BJ (cell line): ENCODE results near the gene MRPL12. TPM values are rescaled to one million over a fixed set of nuclear protein-coding genes. Genes with fewer than 3 reads are reported as not detected.

Experiments
- CTCF ChIA-PET: fragments of 350-600 bp; formaldehyde crosslinking; extraction: SDS; loops from one replicate; lab custom pipeline; 2021; ENCODE audit warnings: antibody characterized with exemption, inconsistent platforms; lab: Yijun Ruan, JAX
- POLR2A ChIA-PET: fragments of 300-600 bp; sonication (Branson Sonifier 250); formaldehyde crosslinking; extraction: SDS; loops from one replicate; lab custom pipeline; 2021; ENCODE audit warnings: antibody characterized with exemption; lab: Charles Lee
- DNase-seq: peaks from one replicate; pipeline ENCODE4 v3.0.0-alpha.2; 2011; ENCODE audit warnings: low read depth
- H3K27me3 ChIP-seq: 2 replicates; pipeline ENCODE4 v1.6.0; 2011; ENCODE audit warnings: low read length; ENCODE audit not compliant: control insufficient read depth, insufficient read depth
- H3K36me3 ChIP-seq: 2 replicates; pipeline ENCODE4 v1.5.1; 2011; ENCODE audit warnings: low read length; ENCODE audit not compliant: control insufficient read depth, insufficient read depth
- H3K4me3 ChIP-seq: 2 replicates; pipeline ENCODE4 v1.5.1; 2011; ENCODE audit warnings: low read depth, mild to moderate bottlenecking, control low read depth, low read length
- CTCF ChIP-seq: IDR thresholded peaks from 2 replicates; pipeline ENCODE4 v1.5.1; 2011; ENCODE audit warnings: low read depth, mild to moderate bottlenecking, control low read depth, inconsistent platforms, low read length, moderate library complexity; ENCODE audit not compliant: insufficient read depth
- polyA plus RNA-seq: library from polyadenylated mRNA; depleted of rRNA; stranded (reverse); fragments of >200 nt; gene quantifications from 2 replicates; pipeline ENCODE4 v1.2.3, GENCODE V29; 2011

The MRPL12 gene
- polyA plus RNA-seq, 1 experiment: 63.0 TPM

GRCh38 chr17:81727324-81728031, 24.3 kb downstream of the MRPL12 start:
- no peak overlapping the region for H3K4me3 ChIP-seq
- ChIA-PET POLR2A (no interaction called here), CTCF (interaction anchor here (0.7 to 1.7 kb wide), 2 partner anchors 14 to 142 kb away, joined by 3 read pairs; no protein-coding TSS in a partner anchor)
- DNase-seq: no peak
- no peak for TF ChIP-seq CTCF
- H3K27me3 ChIP-seq: no peaks in the 10 kb centered on the region
- no peaks in the 10 kb centered on the region for H3K36me3 ChIP-seq

GRCh38 chr17:81733507-81734404, 30.6 kb downstream of the MRPL12 start:
- Histone ChIP-seq H3K36me3 (no peaks in the 10 kb centered on the region), H3K4me3 (no peak overlapping the region), H3K27me3 (no peaks in the 10 kb centered on the region; the same call in none of the 2 replicates)
- ChIA-PET POLR2A (no interaction called here), CTCF (interaction anchor here (0.6 to 2.2 kb wide), 8 partner anchors 8 to 287 kb away, joined by 3 to 9 read pairs (median 4); no protein-coding TSS in a partner anchor)
- peak; percentile 90 for TF ChIP-seq CTCF
- DNase-seq: no peak

- DNase-seq: no peak
- no peak for TF ChIP-seq CTCF
- no peak overlapping the region for H3K4me3 ChIP-seq
- POLR2A ChIA-PET: no interaction called here
- H3K27me3 ChIP-seq: no peaks in the 10 kb centered on the region; the same call in none of the 2 replicates
- CTCF ChIA-PET: interaction anchor here (0.7 to 2.2 kb wide), 5 partner anchors 9 to 286 kb away, joined by 3 to 9 read pairs (median 6); no protein-coding TSS in a partner anchor
- H3K36me3 ChIP-seq: no peaks in the 10 kb centered on the region
These were observed 31.5 kb downstream of the MRPL12 start for GRCh38 chr17:81734405-81735263.

GRCh38 chr17:81735264-81736102, 32.3 kb downstream of the MRPL12 start:
- H3K4me3 ChIP-seq: no peak overlapping the region
- no peak for DNase-seq
- no peak for TF ChIP-seq CTCF
- ChIA-PET CTCF (interaction anchor here (1.2 to 2.2 kb wide), 3 partner anchors 70 to 285 kb away, joined by 3 to 9 read pairs (median 7); no protein-coding TSS in a partner anchor), POLR2A (no interaction called here)
- no peaks in the 10 kb centered on the region for H3K36me3 ChIP-seq
- no peaks in the 10 kb centered on the region; the same call in none of the 2 replicates for H3K27me3 ChIP-seq
